Adipocyte (in vitro differentiated cells): ENCODE data around the gene PGAP2.

Experiments used
- DNase-seq: peaks from one replicate; pipeline ENCODE4 v3.0.0-alpha.2; 2015; ENCODE audit warnings: low read depth
- H3K27me3 ChIP-seq: replicated peaks from 2 replicates; pipeline ENCODE4 v1.7.0; 2013; ENCODE audit warnings: mild to moderate bottlenecking, low read length, moderate library complexity; ENCODE audit not compliant: control insufficient read depth, insufficient read depth
- H3K36me3 ChIP-seq: 2 replicates; pipeline ENCODE4 v1.7.0; 2013; ENCODE audit warnings: low read length, mild to moderate bottlenecking, moderate library complexity; ENCODE audit not compliant: control insufficient read depth, insufficient read depth, severe bottlenecking
- H3K4me1 ChIP-seq: 2 replicates; pipeline ENCODE4 v1.7.0; 2013; ENCODE audit warnings: mild to moderate bottlenecking, low read length, moderate library complexity; ENCODE audit not compliant: control insufficient read depth, insufficient read depth
- H3K4me3 ChIP-seq: 2 replicates; pipeline ENCODE4 v1.7.0; 2013; ENCODE audit warnings: mild to moderate bottlenecking, low read length, moderate library complexity
- H3K9ac ChIP-seq: 2 replicates; pipeline ENCODE4 v1.7.0; 2013; ENCODE audit warnings: mild to moderate bottlenecking, low read length, moderate library complexity
- H3K9me3 ChIP-seq: 2 replicates; pipeline ENCODE4 v1.7.0; 2013; ENCODE audit warnings: mild to moderate bottlenecking, low read length, moderate library complexity; ENCODE audit not compliant: control insufficient read depth

The PGAP2 gene

GRCh38 chr11:3795131-3796001 is 13.0 kb upstream of the PGAP2 start:
- H3K27me3 ChIP-seq: no peaks in the 10 kb centered on the region
- no peak for DNase-seq

DNA sequence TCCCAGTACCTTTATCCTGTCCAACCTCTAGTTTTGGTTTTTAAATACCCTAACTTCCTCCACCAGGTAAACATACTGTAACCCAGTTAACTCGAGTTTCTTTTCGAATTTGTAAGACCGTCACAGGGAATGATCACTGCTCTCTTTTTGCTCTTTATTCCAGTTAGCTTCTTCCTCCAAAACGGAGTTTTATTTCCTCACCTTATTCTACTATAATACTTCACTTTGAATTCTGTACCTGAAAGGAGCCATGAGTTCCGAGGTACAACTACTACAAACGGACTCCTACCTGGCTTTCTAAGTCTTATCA is 12.4 kb upstream of the PGAP2 start:
- H3K9me3 ChIP-seq: no peaks in the 10 kb centered on the region
- peak overlapping the region; percentile 99 for H3K4me3 ChIP-seq
- H3K9ac ChIP-seq: peak overlapping the region; percentile 98
- peaks cover 21% of the 10 kb centered on the region for H3K36me3 ChIP-seq
- no peak for DNase-seq
- peaks cover 25% of the 10 kb centered on the region for H3K4me1 ChIP-seq
- no peaks in the 10 kb centered on the region for H3K27me3 ChIP-seq

More at GRCh38 chr11:3795131-3796001, 13.0 kb upstream of the PGAP2 start:
- Histone ChIP-seq H3K9me3 (no peaks in the 10 kb centered on the region), H3K4me3 (peak overlapping the region; percentile 99), H3K36me3 (peaks cover 25% of the 10 kb centered on the region), H3K4me1 (peaks cover 28% of the 10 kb centered on the region), H3K9ac (peak overlapping the region; percentile 98)

DNA sequence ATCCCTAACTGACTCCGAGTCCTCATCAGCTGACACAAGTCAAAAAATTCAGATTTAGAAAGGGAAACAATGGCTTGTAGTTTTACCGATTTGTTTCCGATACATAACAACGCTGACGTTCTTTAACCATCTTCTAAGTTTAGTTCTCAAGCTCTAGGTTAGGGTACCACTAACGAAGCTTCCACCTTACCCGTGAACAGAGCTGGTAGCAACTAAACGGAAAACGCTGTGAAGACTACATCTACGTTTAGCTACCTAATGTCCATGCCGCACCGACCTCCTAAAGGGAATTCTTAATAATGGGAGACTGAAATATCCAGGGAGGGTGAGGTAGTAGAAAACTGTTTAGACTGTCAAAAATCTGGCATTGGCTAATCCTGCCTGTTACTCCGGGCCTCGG is 12.0 kb upstream of the PGAP2 start:
- Histone ChIP-seq H3K27me3 (no peaks in the 10 kb centered on the region), H3K9ac (peak overlapping the region; percentile 98), H3K36me3 (peaks cover 21% of the 10 kb centered on the region), H3K4me1 (peaks cover 25% of the 10 kb centered on the region), H3K4me3 (peak overlapping the region; percentile 99), H3K9me3 (no peaks in the 10 kb centered on the region)
- peak; percentile 31 for DNase-seq

GRCh38 chr11:3796801-3797328 is 11.5 kb upstream of the PGAP2 start:
- Histone ChIP-seq H3K9ac (peak overlapping the region; percentile 98), H3K9me3 (no peaks in the 10 kb centered on the region), H3K36me3 (peaks cover 21% of the 10 kb centered on the region), H3K4me3 (peak overlapping the region; percentile 99), H3K27me3 (no peaks in the 10 kb centered on the region), H3K4me1 (peaks cover 27% of the 10 kb centered on the region)
- peak; percentile 77 for DNase-seq

- Histone ChIP-seq H3K4me1 (peaks cover 33% of the 10 kb centered on the region), H3K4me3 (peak within 1 kb of the TSS; percentile 99), H3K9ac (peak within 1 kb of the TSS; percentile 98), H3K9me3 (no peaks in the 10 kb centered on the region), H3K36me3 (peaks cover 16% of the 10 kb centered on the region), H3K27me3 (no peaks in the 10 kb centered on the region)
- peak; percentile 100 for DNase-seq
Measured at GRCh38 chr11:3797329-3798090, 10.8 kb upstream of the PGAP2 start, which contains the start of gene NUP98. Gene NUP98, minus strand, starts transcription at chr11:3797554. Its CDS starts 15,437 bp downstream, at chr11:3782117.

DNA sequence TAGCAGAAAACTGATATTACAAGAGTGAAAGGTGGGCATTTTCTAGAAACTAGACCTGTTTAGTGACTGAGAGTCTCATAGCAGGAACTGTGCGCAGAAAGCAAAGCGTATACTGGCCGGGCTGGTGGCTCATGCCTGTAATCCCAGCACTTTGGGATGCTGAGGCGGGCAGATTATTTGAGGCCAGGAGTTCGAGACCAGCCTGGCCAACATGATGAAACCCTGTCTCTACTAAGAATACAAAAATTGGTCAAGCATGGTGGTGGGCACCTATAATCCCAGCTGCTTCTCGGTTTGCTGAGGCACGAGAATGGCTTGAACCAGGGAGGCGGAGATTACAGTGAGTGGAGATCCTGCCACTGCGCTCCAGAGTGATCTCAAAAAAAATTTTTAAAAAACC is 9.2 kb upstream of the PGAP2 start:
- Histone ChIP-seq H3K9ac (no peak overlapping the region), H3K9me3 (no peaks in the 10 kb centered on the region), H3K4me3 (no peak overlapping the region), H3K4me1 (peaks cover 37% of the 10 kb centered on the region), H3K27me3 (no peaks in the 10 kb centered on the region), H3K36me3 (peaks cover 1% of the 10 kb centered on the region)
- no peak for DNase-seq

DNA sequence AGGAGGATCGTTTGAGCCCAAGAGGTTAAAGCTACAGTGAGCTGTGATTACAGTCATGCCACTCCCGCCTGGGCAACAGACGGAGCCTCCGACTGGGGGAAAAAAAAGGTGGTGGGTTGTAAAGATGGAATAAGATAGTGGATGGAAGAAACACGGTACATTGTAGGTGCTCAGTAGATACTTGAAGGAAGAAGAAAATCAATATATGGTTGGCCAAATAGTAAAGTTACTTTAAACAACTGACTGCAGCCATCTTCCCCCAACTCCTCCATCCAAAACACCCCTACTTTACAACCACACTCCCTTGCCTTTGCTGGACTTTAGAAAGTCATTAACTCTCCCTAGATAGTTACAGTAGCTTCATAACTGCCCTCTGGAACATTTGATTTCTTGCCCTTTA is 8.5 kb upstream of the PGAP2 start:
- no peaks in the 10 kb centered on the region for H3K9me3 ChIP-seq
- no peak overlapping the region for H3K9ac ChIP-seq
- H3K4me3 ChIP-seq: no peak overlapping the region
- DNase-seq: no peak
- no peaks in the 10 kb centered on the region for H3K27me3 ChIP-seq
- H3K4me1 ChIP-seq: peaks cover 32% of the 10 kb centered on the region
- H3K36me3 ChIP-seq: no peaks in the 10 kb centered on the region

DNA sequence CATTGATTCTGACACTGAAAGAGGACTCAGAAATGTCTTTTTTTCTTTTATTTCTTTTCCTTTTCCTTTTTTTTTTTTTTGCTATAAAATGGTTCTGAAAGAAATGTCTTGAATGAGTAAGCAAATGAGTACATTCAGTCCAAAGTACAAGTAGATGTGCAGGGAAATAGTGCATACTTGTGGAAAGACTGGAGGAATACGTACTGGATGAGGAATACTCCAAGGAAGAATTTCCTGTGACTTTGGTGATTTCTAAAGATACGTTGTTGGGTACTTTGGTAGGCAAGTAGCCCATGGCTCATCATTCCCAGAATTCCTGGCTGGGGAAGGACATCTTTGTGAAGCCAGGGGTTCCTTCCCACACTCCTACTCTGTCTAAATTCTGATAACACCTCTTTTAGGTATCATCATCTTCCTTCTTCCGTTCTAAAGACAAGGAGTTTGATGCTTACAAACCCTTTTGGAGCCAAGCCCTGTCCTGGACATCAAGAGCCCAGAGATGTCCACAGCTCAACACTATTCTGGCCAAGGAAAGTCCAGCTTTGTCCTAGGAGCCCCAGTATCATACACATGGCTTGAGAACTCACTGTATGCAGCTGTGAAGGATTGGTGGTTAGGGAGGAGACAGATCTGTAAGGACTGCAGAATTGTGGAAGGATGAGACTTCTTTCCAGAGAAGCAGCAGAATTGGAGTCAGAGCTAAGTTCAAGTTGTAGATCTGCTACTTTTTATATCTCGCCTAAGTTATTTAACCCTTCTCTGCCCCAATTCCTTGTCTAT is 6.2 kb upstream of the PGAP2 start:
- peak overlapping the region; percentile 34 for H3K9ac ChIP-seq
- no peaks in the 10 kb centered on the region for H3K9me3 ChIP-seq
- H3K36me3 ChIP-seq: no peaks in the 10 kb centered on the region
- DNase-seq: no peak
- peaks cover 17% of the 10 kb centered on the region for H3K4me1 ChIP-seq
- H3K27me3 ChIP-seq: no peaks in the 10 kb centered on the region
- H3K4me3 ChIP-seq: no peak overlapping the region

DNA sequence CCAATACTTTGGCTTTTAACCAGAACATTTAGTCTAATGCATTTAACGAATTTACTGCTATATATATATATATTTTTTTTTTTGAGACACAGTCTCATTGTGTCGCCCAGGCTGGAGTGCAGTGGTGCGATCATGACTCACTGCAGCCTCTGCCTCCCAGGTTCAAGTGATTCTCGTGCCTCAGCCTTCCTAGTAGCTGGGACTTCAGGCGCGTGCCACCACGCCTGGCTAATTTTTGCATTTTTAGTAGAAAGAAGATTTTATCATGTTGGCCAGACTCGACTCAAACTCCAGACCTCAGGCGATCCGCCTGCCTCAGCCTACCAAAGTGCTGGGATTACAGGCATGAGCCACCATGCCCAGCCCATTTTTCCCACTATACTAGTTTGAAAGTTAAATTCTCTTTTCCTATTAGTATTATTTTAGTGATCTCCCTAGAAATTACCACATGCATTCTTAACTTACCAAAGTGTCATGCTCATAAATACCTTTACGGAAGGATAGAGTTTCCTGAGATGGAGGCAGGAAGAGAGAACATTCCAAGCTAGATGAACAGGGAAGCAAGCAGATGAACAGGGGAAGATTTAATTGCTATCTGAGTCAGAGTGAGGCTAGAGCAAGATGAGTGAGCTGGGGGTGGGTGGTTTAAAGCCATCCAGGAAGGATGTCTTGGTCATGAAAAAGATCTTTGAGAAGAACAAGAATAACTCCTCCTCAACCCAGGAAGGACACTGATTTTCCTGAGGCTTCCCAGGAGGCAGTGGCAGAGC is 4.4 kb upstream of the PGAP2 start:
- H3K4me3 ChIP-seq: no peak overlapping the region
- H3K27me3 ChIP-seq: no peaks in the 10 kb centered on the region
- no peaks in the 10 kb centered on the region for H3K9me3 ChIP-seq
- H3K9ac ChIP-seq: no peak overlapping the region
- DNase-seq: no peak
- peaks cover 14% of the 10 kb centered on the region for H3K4me1 ChIP-seq
- no peaks in the 10 kb centered on the region for H3K36me3 ChIP-seq

GRCh38 chr11:3808861-3809623 is 682 bp downstream of the PGAP2 start:
- Histone ChIP-seq H3K36me3 (no peaks in the 10 kb centered on the region), H3K4me3 (peak overlapping the region; percentile 92), H3K4me1 (peaks cover 10% of the 10 kb centered on the region), H3K9me3 (no peaks in the 10 kb centered on the region), H3K9ac (peak overlapping the region; percentile 89), H3K27me3 (no peaks in the 10 kb centered on the region)
- peak; percentile 48 for DNase-seq
